ENCODE data around the gene C7orf33.
"Not testable (repeated sequence)": the region's sequence is repeated elsewhere in the genome, so short reads cannot be mapped to it uniquely, and the experiment has no call there.

C7orf33 gene

GRCh38 chr7:148590471-148590870, at the start of gene C7orf33:
C7orf33 (plus strand) TSS chr7:148590766; CDS start chr7:148590926, 160 bp downstream.
- DNase-seq: no peak

- no peak for DNase-seq
These were observed 48.6 kb upstream of the C7orf33 start for GRCh38 chr7:148541891-148542504.

GRCh38 chr7:148543302-148543701, 47.3 kb upstream of the C7orf33 start:
- DNase-seq: no peak

GRCh38 chr7:148545172-148545571, 45.4 kb upstream of the C7orf33 start:
- DNase-seq: no peak

GRCh38 chr7:148545932-148546331, 44.6 kb upstream of the C7orf33 start:
- no peak for DNase-seq

- DNase-seq: no peak
These were observed 43.7 kb upstream of the C7orf33 start for GRCh38 chr7:148546857-148547256.

GRCh38 chr7:148547951-148548350, 42.6 kb upstream of the C7orf33 start:
- no peak for DNase-seq

- no peak for DNase-seq
These were observed 36.6 kb upstream of the C7orf33 start for GRCh38 chr7:148553979-148554378.

- DNase-seq: no peak
These were observed 33.7 kb upstream of the C7orf33 start for GRCh38 chr7:148556892-148557291.

- DNase-seq: no peak
These were observed 31.7 kb upstream of the C7orf33 start for GRCh38 chr7:148558914-148559313.

- no peak for DNase-seq
These were observed 29.5 kb upstream of the C7orf33 start for GRCh38 chr7:148561099-148561498.

- no peak for DNase-seq
These were observed 26.8 kb upstream of the C7orf33 start for GRCh38 chr7:148563583-148564274.

- peak; percentile 43 for DNase-seq
These were observed 26.2 kb upstream of the C7orf33 start for GRCh38 chr7:148564275-148564951.

GRCh38 chr7:148566736-148567135, 23.8 kb upstream of the C7orf33 start:
- no peak for DNase-seq

- DNase-seq: no peak
These were observed 23.0 kb upstream of the C7orf33 start for GRCh38 chr7:148567524-148567923.

- DNase-seq: no peak
These were observed 20.1 kb upstream of the C7orf33 start for GRCh38 chr7:148570510-148570909.

- DNase-seq: not testable (repeated sequence)
These were observed 19.6 kb upstream of the C7orf33 start for GRCh38 chr7:148570973-148571372.

- DNase-seq: no peak
These were observed 19.2 kb upstream of the C7orf33 start for GRCh38 chr7:148571381-148571780.

GRCh38 chr7:148572067-148572522, 18.5 kb upstream of the C7orf33 start:
- no peak for DNase-seq

GRCh38 chr7:148573581-148573980, 17.0 kb upstream of the C7orf33 start:
- not testable (repeated sequence) for DNase-seq

GRCh38 chr7:148575640-148576411, 14.7 kb upstream of the C7orf33 start:
- peak; percentile 58 for DNase-seq

- no peak for DNase-seq
These were observed 11.2 kb upstream of the C7orf33 start for GRCh38 chr7:148579366-148579765.

GRCh38 chr7:148580446-148580845, 10.1 kb upstream of the C7orf33 start:
- no peak for DNase-seq

Measured in EL (cell line).